Measurements from ENCODE around the gene RBM3. TPM values are rescaled to one million over a fixed set of nuclear protein-coding genes. Genes with fewer than 3 reads are reported as not detected.

Gene RBM3
- total RNA-seq, 2 donors from 2014 or later: 199 to 230 TPM

GRCh38 chrX:48560056-48560455, 14.2 kb upstream of the RBM3 start:
- no peak for TF ChIP-seq CTCF (IDR thresholded peaks at IDR 0.05)
- Histone ChIP-seq H3K4me3 (no peak overlapping the region), H3K4me1 (ENCODE audit: control insufficient read depth in 1 of 2, low read depth in 2 of 2) (no peaks in the 10 kb centered on the region), H3K36me3 (peaks cover 10% of the 10 kb centered on the region), H3K27ac (no peak overlapping the region), H3K27me3 (replicated peaks; ENCODE audit: insufficient read depth) (no peaks in the 10 kb centered on the region), H3K9me3 (no peaks in the 10 kb centered on the region)
- no peak for DNase-seq (ENCODE audit: low spot score)
- ATAC-seq (ENCODE audit: insufficient number of reproducible peaks, low FRiP score, low read depth): no peak

GRCh38 chrX:48560681-48561080, 13.6 kb upstream of the RBM3 start:
- TF ChIP-seq CTCF (IDR thresholded peaks at IDR 0.05): no peak
- no peak for ATAC-seq (ENCODE audit: insufficient number of reproducible peaks, low FRiP score, low read depth)
- peaks cover 10% of the 10 kb centered on the region for H3K36me3 ChIP-seq

GRCh38 chrX:48569958-48570357, 4.3 kb upstream of the RBM3 start:
- Histone ChIP-seq H3K27ac (no peak overlapping the region), H3K9me3 (no peaks in the 10 kb centered on the region), H3K27me3 (replicated peaks; ENCODE audit: insufficient read depth) (no peaks in the 10 kb centered on the region), H3K4me1 (ENCODE audit: control insufficient read depth in 1 of 2, low read depth in 2 of 2) (no peaks in the 10 kb centered on the region), H3K36me3 (no peaks in the 10 kb centered on the region), H3K4me3 (no peak overlapping the region)
- no peak for ATAC-seq (ENCODE audit: insufficient number of reproducible peaks, low FRiP score, low read depth)
- no peak for DNase-seq (ENCODE audit: low spot score)
- no peak for TF ChIP-seq CTCF (IDR thresholded peaks at IDR 0.05)

More at GRCh38 chrX:48560681-48561080, 13.6 kb upstream of the RBM3 start:
- Histone ChIP-seq H3K27ac (no peak overlapping the region), H3K27me3 (replicated peaks; ENCODE audit: insufficient read depth) (no peaks in the 10 kb centered on the region), H3K4me3 (no peak overlapping the region), H3K9me3 (no peaks in the 10 kb centered on the region), H3K4me1 (ENCODE audit: control insufficient read depth in 1 of 2, low read depth in 2 of 2) (no peaks in the 10 kb centered on the region)
- no peak for DNase-seq (ENCODE audit: low spot score)

- TF ChIP-seq CTCF (IDR thresholded peaks at IDR 0.05): no peak
- H3K9me3 ChIP-seq: no peaks in the 10 kb centered on the region
- peaks cover 14 to 19% of the 10 kb centered on the region in 2 donors for H3K4me1 ChIP-seq (ENCODE audit: control insufficient read depth in 1 of 2, low read depth in 2 of 2)
- H3K4me3 ChIP-seq: peak overlapping the region; percentile 89
- H3K36me3 ChIP-seq: peaks cover 24% of the 10 kb centered on the region
- DNase-seq (ENCODE audit: low spot score) (no peak), ATAC-seq (ENCODE audit: insufficient number of reproducible peaks, low FRiP score, low read depth) (peak; percentile 71)
- H3K27me3 ChIP-seq (replicated peaks; ENCODE audit: insufficient read depth): no peaks in the 10 kb centered on the region
- H3K27ac ChIP-seq: peak overlapping the region; percentile 99
Observed at GRCh38 chrX:48573690-48574269, 504 bp upstream of the RBM3 start.

GRCh38 chrX:48575642-48576041, 1.4 kb downstream of the RBM3 start:
- TF ChIP-seq CTCF (IDR thresholded peaks at IDR 0.05): no peak

More at GRCh38 chrX:48575642-48576041, 1.4 kb downstream of the RBM3 start:
- Histone ChIP-seq H3K9me3 (no peaks in the 10 kb centered on the region), H3K36me3 (peaks cover 26% of the 10 kb centered on the region), H3K4me3 (peak overlapping the region; percentile 89), H3K27me3 (replicated peaks; ENCODE audit: insufficient read depth) (no peaks in the 10 kb centered on the region), H3K4me1 (ENCODE audit: control insufficient read depth in 1 of 2, low read depth in 2 of 2) (peaks cover 14 to 21% of the 10 kb centered on the region in 2 donors), H3K27ac (peak overlapping the region; percentile 99)
- no peak for ATAC-seq (ENCODE audit: insufficient number of reproducible peaks, low FRiP score, low read depth)
- no peak for DNase-seq (ENCODE audit: low spot score)

Measured in thoracic aorta (tissue), 2 donors.